Measurements from ENCODE around the gene AFF2.
A peak's percentile ranks its signal among the peaks of the same experiment; 100 is the strongest.

The AFF2 gene

GRCh38 chrX:148929686-148930085 lies 429.3 kb downstream of the AFF2 start:
- DNase-seq (ENCODE audit: low read depth) = no peak

GRCh38 chrX:148930206-148930729 lies 429.9 kb downstream of the AFF2 start:
- no peak for DNase-seq (ENCODE audit: low read depth)

GRCh38 chrX:148933881-148934280 lies 433.5 kb downstream of the AFF2 start:
- DNase-seq (ENCODE audit: low read depth) = no peak

GRCh38 chrX:148938348-148938747 lies 437.9 kb downstream of the AFF2 start:
- DNase-seq (ENCODE audit: low read depth) = no peak

- DNase-seq (ENCODE audit: low read depth) = no peak
Observed at GRCh38 chrX:148940411-148940996, 440.1 kb downstream of the AFF2 start.

- no peak for DNase-seq (ENCODE audit: low read depth)
Observed at GRCh38 chrX:148942754-148943153, 442.3 kb downstream of the AFF2 start.

- DNase-seq (ENCODE audit: low read depth) = no peak
Observed at GRCh38 chrX:148947399-148947975, 447.1 kb downstream of the AFF2 start.

GRCh38 chrX:148956352-148956751 lies 455.9 kb downstream of the AFF2 start:
- no peak for DNase-seq (ENCODE audit: low read depth)

- DNase-seq (ENCODE audit: low read depth) = no peak
Observed at GRCh38 chrX:148958901-148959300, 458.5 kb downstream of the AFF2 start.

- DNase-seq (ENCODE audit: low read depth) = no peak
Observed at GRCh38 chrX:148960060-148960459, 459.6 kb downstream of the AFF2 start.

GRCh38 chrX:148961985-148962384 lies 461.6 kb downstream of the AFF2 start:
- DNase-seq (ENCODE audit: low read depth) = no peak

- no peak for DNase-seq (ENCODE audit: low read depth)
Observed at GRCh38 chrX:148976571-148977400, 476.4 kb downstream of the AFF2 start.

GRCh38 chrX:148979786-148980185 lies 479.4 kb downstream of the AFF2 start:
- no peak for DNase-seq (ENCODE audit: low read depth)

GRCh38 chrX:148984238-148984637 lies 483.8 kb downstream of the AFF2 start:
- no peak for DNase-seq (ENCODE audit: low read depth)

- no peak for DNase-seq (ENCODE audit: low read depth)
Observed at GRCh38 chrX:148991502-148991901, 491.1 kb downstream of the AFF2 start.

- DNase-seq (ENCODE audit: low read depth) = no peak
Observed at GRCh38 chrX:148995661-148996060, 495.2 kb downstream of the AFF2 start.

- DNase-seq (ENCODE audit: low read depth) = no peak
Observed at GRCh38 chrX:149002320-149002719, 501.9 kb downstream of the AFF2 start.

- DNase-seq (ENCODE audit: low read depth) = peak; percentile 8
Observed at GRCh38 chrX:149003863-149004660, 503.6 kb downstream of the AFF2 start.

- DNase-seq (ENCODE audit: low read depth) = no peak
Observed at GRCh38 chrX:149004936-149005335, 504.5 kb downstream of the AFF2 start.

- DNase-seq (ENCODE audit: low read depth) = no peak
Observed at GRCh38 chrX:149006235-149006634, 505.8 kb downstream of the AFF2 start.

GRCh38 chrX:149007423-149007822 lies 507.0 kb downstream of the AFF2 start:
- no peak for DNase-seq (ENCODE audit: low read depth)
